AG09309 (cell line): Measurements from ENCODE around the gene ERBB4.

Experiments
- DNase-seq: peaks from one replicate; pipeline ENCODE4 v3.0.0-alpha.2; 2010; ENCODE audit warnings: low read depth
- H3K4me3 ChIP-seq: 2 replicates; pipeline ENCODE4 v1.5.1; 2011; ENCODE audit warnings: mild to moderate bottlenecking, low read depth, low read length, moderate library complexity; ENCODE audit not compliant: control insufficient read depth
- TF ChIP-seq, protein P1 (sequence below): IDR thresholded peaks from 2 replicates; pipeline ENCODE4 v1.5.1; 2011; ENCODE audit warnings: mild to moderate bottlenecking, low read depth, low read length, inconsistent platforms; ENCODE audit not compliant: insufficient read depth, control insufficient read depth; ENCODE audit errors: missing control alignments

The ERBB4 gene

DNA sequence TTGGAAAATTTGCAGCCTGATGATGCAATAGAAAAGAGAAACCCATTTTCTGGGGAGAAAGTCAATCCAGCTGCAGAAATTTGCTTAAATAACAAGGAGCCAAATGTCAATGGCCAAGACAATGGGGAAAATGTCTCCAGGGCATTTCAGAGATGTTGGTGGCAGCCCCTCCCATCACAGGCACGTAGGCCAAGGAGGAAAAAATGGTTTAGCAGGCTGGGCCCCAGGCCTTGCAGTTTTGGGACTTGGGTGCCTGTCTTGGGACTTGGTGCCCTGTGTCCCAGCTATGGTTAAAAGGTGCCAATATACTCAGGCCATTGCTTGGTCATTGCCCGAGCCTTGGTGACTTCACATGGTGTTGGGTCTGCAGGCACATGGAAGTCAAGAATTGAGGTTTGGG is 368.2 kb downstream of the ERBB4 start:
- H3K4me3 ChIP-seq = no peak overlapping the region
- no peak for DNase-seq
- TF ChIP-seq, protein P1, sequence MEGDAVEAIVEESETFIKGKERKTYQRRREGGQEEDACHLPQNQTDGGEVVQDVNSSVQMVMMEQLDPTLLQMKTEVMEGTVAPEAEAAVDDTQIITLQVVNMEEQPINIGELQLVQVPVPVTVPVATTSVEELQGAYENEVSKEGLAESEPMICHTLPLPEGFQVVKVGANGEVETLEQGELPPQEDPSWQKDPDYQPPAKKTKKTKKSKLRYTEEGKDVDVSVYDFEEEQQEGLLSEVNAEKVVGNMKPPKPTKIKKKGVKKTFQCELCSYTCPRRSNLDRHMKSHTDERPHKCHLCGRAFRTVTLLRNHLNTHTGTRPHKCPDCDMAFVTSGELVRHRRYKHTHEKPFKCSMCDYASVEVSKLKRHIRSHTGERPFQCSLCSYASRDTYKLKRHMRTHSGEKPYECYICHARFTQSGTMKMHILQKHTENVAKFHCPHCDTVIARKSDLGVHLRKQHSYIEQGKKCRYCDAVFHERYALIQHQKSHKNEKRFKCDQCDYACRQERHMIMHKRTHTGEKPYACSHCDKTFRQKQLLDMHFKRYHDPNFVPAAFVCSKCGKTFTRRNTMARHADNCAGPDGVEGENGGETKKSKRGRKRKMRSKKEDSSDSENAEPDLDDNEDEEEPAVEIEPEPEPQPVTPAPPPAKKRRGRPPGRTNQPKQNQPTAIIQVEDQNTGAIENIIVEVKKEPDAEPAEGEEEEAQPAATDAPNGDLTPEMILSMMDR = no peak

GRCh38 chr2:212158081-212158480 is 380.5 kb downstream of the ERBB4 start:
- no peak overlapping the region for H3K4me3 ChIP-seq
- DNase-seq = no peak
- TF ChIP-seq, protein P1 = no peak

DNA sequence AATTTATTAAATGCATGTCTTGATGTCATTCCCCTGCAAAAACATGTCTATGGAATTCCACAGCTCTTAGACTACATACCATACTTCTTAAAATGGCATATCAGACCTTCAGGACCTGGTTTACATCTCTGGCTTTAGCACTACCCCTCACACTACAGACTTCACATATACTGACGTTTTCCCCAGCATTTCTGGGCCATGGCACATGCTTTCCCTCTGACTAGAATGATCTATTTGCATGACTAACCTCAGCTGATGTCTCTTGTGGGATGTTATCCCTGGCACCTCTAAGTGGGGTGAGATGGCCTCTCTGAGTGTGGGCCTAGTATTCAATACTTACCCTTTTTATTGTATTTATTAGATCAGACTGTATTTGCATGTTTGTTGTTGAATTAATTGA is 381.6 kb downstream of the ERBB4 start:
- no peak overlapping the region for H3K4me3 ChIP-seq
- TF ChIP-seq, protein P1 = no peak
- no peak for DNase-seq

- no peak overlapping the region for H3K4me3 ChIP-seq
- no peak for DNase-seq
- TF ChIP-seq, protein P1 = no peak
These were observed 382.5 kb downstream of the ERBB4 start for GRCh38 chr2:212156088-212156487.

DNA sequence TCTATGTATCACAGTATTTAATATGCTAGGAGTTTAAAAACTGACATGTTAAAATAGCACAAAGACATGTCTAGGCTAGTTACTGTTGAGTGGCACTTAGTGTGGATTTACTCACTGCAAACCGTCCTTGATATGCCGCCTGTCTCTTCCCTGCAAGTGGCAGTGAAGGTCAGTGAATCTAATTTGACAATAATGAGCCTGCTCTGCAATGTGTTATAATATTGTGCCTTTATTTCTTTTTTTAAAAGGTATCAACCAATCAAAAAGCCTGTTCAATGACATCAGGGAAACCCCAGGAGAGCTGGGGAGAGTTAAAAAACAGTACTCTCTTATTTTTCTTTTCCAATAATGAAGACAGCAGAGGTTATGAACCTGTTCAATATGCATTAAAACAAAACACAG is 384.1 kb downstream of the ERBB4 start:
- no peak for DNase-seq
- TF ChIP-seq, protein P1 = no peak
- no peak overlapping the region for H3K4me3 ChIP-seq

DNA sequence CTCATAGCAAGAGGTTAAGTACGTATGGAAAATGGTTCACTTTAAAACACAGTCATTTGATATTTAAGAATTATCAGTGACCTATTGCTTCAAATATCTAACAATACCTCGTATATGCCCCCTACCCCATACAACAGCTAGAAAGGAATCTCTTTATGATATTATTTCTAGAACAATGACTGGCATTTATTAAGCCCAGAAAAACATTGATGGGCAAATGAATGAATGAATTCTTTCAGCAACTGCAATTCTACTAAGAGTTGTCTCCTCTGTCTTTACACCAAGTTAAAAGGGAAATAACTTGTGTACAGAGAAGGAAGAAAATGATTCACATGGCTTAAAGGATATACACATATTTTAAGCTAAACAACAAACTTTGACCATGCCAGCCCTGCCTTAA is 384.7 kb downstream of the ERBB4 start:
- no peak for DNase-seq
- H3K4me3 ChIP-seq = no peak overlapping the region
- TF ChIP-seq, protein P1 = no peak

DNA sequence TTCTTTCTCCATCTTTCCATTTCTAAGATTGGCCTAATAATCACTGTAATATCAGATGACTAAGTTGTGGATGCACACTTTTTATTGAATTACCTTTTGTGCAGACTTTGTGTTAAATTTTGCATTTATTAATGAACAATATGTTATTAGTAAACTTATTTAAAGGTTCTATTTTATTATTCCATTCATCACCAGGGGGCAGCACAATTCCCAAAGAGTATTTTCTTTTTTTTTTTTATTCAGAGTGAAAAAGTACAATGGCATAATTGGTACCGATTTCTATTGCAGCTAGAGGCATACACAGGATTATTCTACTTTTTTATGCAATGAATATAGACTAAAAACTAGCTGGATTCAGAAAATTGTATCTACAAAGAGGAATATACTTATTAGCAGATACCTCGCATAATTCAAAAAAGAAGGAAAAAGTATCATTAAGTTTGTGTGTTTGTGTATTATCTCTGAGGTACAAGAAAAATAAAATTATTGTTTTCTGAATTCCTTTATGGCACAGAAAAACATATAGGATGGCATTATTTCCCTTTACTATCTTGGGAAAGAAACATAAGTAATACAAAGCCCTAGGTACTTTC is 390.6 kb downstream of the ERBB4 start:
- no peak for DNase-seq
- TF ChIP-seq, protein P1 = peak; percentile 22

More for the DNA sequence above, 390.6 kb downstream of the ERBB4 start:
- H3K4me3 ChIP-seq = no peak overlapping the region
